HepG2 (cell line): ENCODE results near the gene MAPK13. TPM values are rescaled to one million over a fixed set of nuclear protein-coding genes. Genes with fewer than 3 reads are reported as not detected.

Experiments used
- ATAD3A ChIP-seq: sonication (generic); formaldehyde crosslinking; IDR thresholded peaks from 2 replicates; pipeline ENCODE4 v1.4.0; 2020; ENCODE audit warnings: missing genetic modification reagents
- CCAR2 ChIP-seq: fragments of 200-400 bp; formaldehyde crosslinking; optimal IDR thresholded peaks from 2 replicates; pipeline ENCODE3; 2018; ENCODE audit warnings: low read depth, mild to moderate bottlenecking, low read length, moderate library complexity
- FOXK1 ChIP-seq: sonication (generic); formaldehyde crosslinking; IDR thresholded peaks from 2 replicates; pipeline ENCODE4 v1.4.0; 2020; ENCODE audit warnings: low read depth, missing genetic modification reagents, borderline replicate concordance
- JUND ChIP-seq: sonication (generic); formaldehyde crosslinking; IDR thresholded peaks from 2 replicates; pipeline ENCODE4 v1.8.0; 2022; ENCODE audit warnings: mild to moderate bottlenecking, missing genetic modification reagents
- NFE2L2 ChIP-seq: fragments of 150-350 bp; IDR thresholded peaks from 2 replicates; pipeline ENCODE4 v1.6.1; 2014; ENCODE audit warnings: low read length
- RAD21 ChIP-seq: fragments of 450-650 bp; formaldehyde crosslinking; IDR thresholded peaks from 2 replicates; pipeline ENCODE4 v1.5.0; 2020; ENCODE audit warnings: mild to moderate bottlenecking
- REPIN1 ChIP-seq: sonication (generic); formaldehyde crosslinking; IDR thresholded peaks from 2 replicates; pipeline ENCODE4 v1.8.0; 2022; ENCODE audit warnings: missing genetic modification reagents, low read depth, mild to moderate bottlenecking, borderline replicate concordance
- SP4 ChIP-seq: sonication (generic); formaldehyde crosslinking; IDR thresholded peaks from 2 replicates; pipeline ENCODE4 v1.8.1; 2023; ENCODE audit warnings: mild to moderate bottlenecking, missing genetic modification reagents
- XBP1 ChIP-seq: sonication (generic); formaldehyde crosslinking; IDR thresholded peaks from 2 replicates; pipeline ENCODE4 v1.5.0; 2020; ENCODE audit warnings: missing genetic modification reagents
- ZBTB8A ChIP-seq: sonication (generic); formaldehyde crosslinking; IDR thresholded peaks from 2 replicates; pipeline ENCODE4 v1.4.0; 2020; ENCODE audit warnings: mild to moderate bottlenecking, low read depth, missing genetic modification reagents, borderline replicate concordance
- ZNF382 ChIP-seq: sonication (generic); formaldehyde crosslinking; IDR thresholded peaks from 2 replicates; pipeline ENCODE4 v1.5.0; 2020; ENCODE audit warnings: missing genetic modification reagents, mild to moderate bottlenecking, borderline replicate concordance
- ZNF44 ChIP-seq: sonication (generic); formaldehyde crosslinking; IDR thresholded peaks from 2 replicates; pipeline ENCODE4 v1.5.1; 2020; ENCODE audit warnings: mild to moderate bottlenecking, missing genetic modification reagents
- polyA plus RNA-seq, 8 experiments: library from polyadenylated mRNA; depleted of rRNA in 3 of 8; stranded (reverse) in 7 of 8; unstranded in 1 of 8; fragments of >200 nt; fragmentation: Illumina TruSeq in 4 of 8; extraction: Trizol in 4 of 8; gene quantifications; 2 replicates each; pipeline versions ENCODE4 v1.2.1 to v1.2.3, GENCODE V29; 2011 to 2016; ENCODE audit warnings: low read depth in 4 of 8, missing spikeins in 1 of 8, mixed read lengths in 1 of 8; ENCODE audit not compliant: insufficient read depth in 1 of 8
- total RNA-seq, 5 experiments: library from RNA; depleted of rRNA; stranded (reverse); fragments of >200 nt; fragmentation: Illumina TruSeq; extraction: Trizol; gene quantifications; 2 replicates each; pipeline ENCODE4 v1.2.3, GENCODE V29; 2016; ENCODE audit warnings: low read depth in 1 of 5
- TF ChIP-seq, protein P1 (sequence below), 2 experiments: fragments of 450-650 bp in 1 of 2; sonication (generic) in 1 of 2; formaldehyde crosslinking in 1 of 2; IDR thresholded peaks; 2 replicates each; pipeline versions ENCODE4 v1.6.1 to v1.8.0; 2016 to 2022; ENCODE audit warnings: antibody characterized with exemption in 1 of 2, mild to moderate bottlenecking in 1 of 2, missing genetic modification reagents in 1 of 2
- TF ChIP-seq, protein P2 (sequence below): IDR thresholded peaks from 2 replicates; pipeline ENCODE4 v1.6.1; 2016
- TF ChIP-seq, protein P3 (sequence below): sonication (generic); formaldehyde crosslinking; IDR thresholded peaks from 2 replicates; pipeline ENCODE4 v1.5.0; 2020; ENCODE audit warnings: mild to moderate bottlenecking, missing genetic modification reagents

The MAPK13 gene
- total and polyA plus RNA-seq, 2 of the 13 experiments (the other 11 are each of a cell fraction or from before 2014, with no cell fraction given), result 12.7 to 43.4 TPM

DNA sequence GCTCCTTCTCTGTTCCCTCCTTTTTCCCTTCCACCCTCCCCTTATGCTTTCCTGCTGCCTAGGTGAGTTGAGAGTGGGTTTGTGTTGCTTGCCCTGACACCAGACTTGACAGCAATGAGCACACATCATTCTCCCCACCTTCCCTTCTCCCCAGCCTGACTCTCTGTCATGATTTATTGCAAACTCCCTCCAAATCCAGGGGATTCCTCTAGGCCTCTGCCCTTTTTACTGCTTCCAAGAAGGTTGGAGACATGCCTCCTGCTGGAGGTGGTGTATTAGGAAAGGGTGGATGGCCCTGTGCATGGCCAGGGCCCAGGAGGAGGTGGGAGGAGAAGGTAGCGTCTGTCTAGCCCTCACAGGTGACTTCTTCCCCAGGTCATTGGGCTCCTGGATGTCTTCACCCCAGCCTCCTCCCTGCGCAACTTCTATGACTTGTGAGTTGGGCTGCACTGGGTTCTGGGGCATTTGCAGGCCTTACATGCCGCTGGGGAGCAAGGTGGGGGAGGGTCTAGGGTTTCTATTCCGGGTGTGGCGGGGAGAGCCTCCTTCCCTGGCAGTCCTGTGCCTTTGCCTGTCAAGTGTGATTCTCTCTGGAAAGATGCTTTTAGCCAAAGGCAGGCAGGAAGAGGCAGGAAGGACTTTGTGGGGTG is 2.1 kb downstream of the MAPK13 start (continued):
- TF ChIP-seq, protein P1, sequence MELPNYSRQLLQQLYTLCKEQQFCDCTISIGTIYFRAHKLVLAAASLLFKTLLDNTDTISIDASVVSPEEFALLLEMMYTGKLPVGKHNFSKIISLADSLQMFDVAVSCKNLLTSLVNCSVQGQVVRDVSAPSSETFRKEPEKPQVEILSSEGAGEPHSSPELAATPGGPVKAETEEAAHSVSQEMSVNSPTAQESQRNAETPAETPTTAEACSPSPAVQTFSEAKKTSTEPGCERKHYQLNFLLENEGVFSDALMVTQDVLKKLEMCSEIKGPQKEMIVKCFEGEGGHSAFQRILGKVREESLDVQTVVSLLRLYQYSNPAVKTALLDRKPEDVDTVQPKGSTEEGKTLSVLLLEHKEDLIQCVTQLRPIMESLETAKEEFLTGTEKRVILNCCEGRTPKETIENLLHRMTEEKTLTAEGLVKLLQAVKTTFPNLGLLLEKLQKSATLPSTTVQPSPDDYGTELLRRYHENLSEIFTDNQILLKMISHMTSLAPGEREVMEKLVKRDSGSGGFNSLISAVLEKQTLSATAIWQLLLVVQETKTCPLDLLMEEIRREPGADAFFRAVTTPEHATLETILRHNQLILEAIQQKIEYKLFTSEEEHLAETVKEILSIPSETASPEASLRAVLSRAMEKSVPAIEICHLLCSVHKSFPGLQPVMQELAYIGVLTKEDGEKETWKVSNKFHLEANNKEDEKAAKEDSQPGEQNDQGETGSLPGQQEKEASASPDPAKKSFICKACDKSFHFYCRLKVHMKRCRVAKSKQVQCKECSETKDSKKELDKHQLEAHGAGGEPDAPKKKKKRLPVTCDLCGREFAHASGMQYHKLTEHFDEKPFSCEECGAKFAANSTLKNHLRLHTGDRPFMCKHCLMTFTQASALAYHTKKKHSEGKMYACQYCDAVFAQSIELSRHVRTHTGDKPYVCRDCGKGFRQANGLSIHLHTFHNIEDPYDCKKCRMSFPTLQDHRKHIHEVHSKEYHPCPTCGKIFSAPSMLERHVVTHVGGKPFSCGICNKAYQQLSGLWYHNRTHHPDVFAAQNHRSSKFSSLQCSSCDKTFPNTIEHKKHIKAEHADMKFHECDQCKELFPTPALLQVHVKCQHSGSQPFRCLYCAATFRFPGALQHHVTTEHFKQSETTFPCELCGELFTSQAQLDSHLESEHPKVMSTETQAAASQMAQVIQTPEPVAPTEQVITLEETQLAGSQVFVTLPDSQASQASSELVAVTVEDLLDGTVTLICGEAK (IDR thresholded peaks at IDR 0.05), result no peak
- TF ChIP-seq, protein P1 (CRISPR knock-in tag; IDR thresholded peaks at IDR 0.05), result no peak
- no peak for TF ChIP-seq FOXK1 (CRISPR knock-in tag)
- no peak for TF ChIP-seq CCAR2
- TF ChIP-seq, protein P2, sequence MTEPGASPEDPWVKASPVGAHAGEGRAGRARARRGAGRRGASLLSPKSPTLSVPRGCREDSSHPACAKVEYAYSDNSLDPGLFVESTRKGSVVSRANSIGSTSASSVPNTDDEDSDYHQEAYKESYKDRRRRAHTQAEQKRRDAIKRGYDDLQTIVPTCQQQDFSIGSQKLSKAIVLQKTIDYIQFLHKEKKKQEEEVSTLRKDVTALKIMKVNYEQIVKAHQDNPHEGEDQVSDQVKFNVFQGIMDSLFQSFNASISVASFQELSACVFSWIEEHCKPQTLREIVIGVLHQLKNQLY (CRISPR knock-in tag), result no peak
- no peak for TF ChIP-seq REPIN1 (CRISPR knock-in tag)
- TF ChIP-seq JUND (CRISPR knock-in tag), result no peak
- TF ChIP-seq ZNF382, result no peak
- no peak for TF ChIP-seq RAD21
- TF ChIP-seq SP4 (CRISPR knock-in tag), result peak; percentile 73; the same call in 1 of the 2 replicates
- TF ChIP-seq, protein P3, sequence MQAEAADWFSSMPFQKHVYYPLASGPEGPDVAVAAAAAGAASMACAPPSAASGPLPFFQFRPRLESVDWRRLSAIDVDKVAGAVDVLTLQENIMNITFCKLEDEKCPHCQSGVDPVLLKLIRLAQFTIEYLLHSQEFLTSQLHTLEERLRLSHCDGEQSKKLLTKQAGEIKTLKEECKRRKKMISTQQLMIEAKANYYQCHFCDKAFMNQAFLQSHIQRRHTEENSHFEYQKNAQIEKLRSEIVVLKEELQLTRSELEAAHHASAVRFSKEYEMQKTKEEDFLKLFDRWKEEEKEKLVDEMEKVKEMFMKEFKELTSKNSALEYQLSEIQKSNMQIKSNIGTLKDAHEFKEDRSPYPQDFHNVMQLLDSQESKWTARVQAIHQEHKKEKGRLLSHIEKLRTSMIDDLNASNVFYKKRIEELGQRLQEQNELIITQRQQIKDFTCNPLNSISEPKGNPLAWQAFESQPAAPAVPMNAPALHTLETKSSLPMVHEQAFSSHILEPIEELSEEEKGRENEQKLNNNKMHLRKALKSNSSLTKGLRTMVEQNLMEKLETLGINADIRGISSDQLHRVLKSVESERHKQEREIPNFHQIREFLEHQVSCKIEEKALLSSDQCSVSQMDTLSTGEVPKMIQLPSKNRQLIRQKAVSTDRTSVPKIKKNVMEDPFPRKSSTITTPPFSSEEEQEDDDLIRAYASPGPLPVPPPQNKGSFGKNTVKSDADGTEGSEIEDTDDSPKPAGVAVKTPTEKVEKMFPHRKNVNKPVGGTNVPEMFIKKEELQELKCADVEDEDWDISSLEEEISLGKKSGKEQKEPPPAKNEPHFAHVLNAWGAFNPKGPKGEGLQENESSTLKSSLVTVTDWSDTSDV (CRISPR knock-in tag), result 0 out of 2 replicates have a peak, but pooled peaks have one; percentile 38
- no peak for TF ChIP-seq ZNF44
- no peak for TF ChIP-seq XBP1 (CRISPR knock-in tag)
- TF ChIP-seq ATAD3A (CRISPR knock-in tag), result no peak
- TF ChIP-seq ZBTB8A, result no peak
- TF ChIP-seq NFE2L2, result no peak
